Measurements from ENCODE around the gene ADORA1.

ADORA1 gene

DNA sequence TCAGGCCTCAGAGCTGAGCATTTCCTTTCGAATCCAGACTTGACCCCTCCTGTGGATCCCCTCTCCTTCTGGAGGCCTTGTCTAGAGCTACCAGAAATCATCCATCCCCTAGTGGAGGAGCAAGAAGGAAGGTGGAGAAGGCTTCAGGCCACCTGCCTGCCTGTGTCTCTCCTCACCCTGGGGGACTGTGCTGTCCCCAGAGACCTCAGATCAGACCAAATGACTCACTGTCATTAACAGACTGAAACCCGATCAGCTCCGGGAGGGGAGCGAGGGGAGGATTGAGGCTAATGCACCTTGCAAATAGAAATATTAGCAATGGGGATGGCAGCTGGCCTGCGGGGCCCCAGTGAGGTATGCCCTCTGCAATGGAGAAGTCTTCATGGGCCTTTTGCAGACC is 46.0 kb downstream of the ADORA1 start:
- H3K9me3 ChIP-seq (ENCODE audit: insufficient read depth, low read length, severe bottlenecking): no peaks in the 10 kb centered on the region
- H3K79me2 ChIP-seq (ENCODE audit: insufficient read depth, low read length): no peaks in the 10 kb centered on the region
- DNase-seq (no peak), ATAC-seq (ENCODE audit: insufficient read depth, low read depth) (no peak)
- H3K4me2 ChIP-seq (ENCODE audit: insufficient read depth, low read length): no peak overlapping the region
- H3K9ac ChIP-seq (ENCODE audit: low read depth, low read length): no peak overlapping the region
- no peak overlapping the region for H3K27ac ChIP-seq (ENCODE audit: low read length)
- no peak overlapping the region for H2AFZ ChIP-seq (ENCODE audit: low read depth, low read length)
- no peaks in the 10 kb centered on the region for H3K36me3 ChIP-seq (ENCODE audit: insufficient read depth, low read length)
- no peak for TF ChIP-seq CTCF (IDR thresholded peaks at IDR 0.05; ENCODE audit: borderline replicate concordance, extremely low read depth, low read length, poor library complexity, severe bottlenecking)
- TF ChIP-seq EZH2 (IDR thresholded peaks at IDR 0.05; ENCODE audit: borderline replicate concordance, low read depth, low read length, severe bottlenecking): no peak
- H3K27me3 ChIP-seq (ENCODE audit: insufficient read depth, low read length, poor library complexity): peaks cover 17% of the 10 kb centered on the region
- H3K4me1 ChIP-seq (ENCODE audit: insufficient read depth, low read length): no peaks in the 10 kb centered on the region
- peaks cover 6% of the 10 kb centered on the region for H4K20me1 ChIP-seq (ENCODE audit: insufficient read depth, low read length)
- no peak overlapping the region for H3K4me3 ChIP-seq (ENCODE audit: low read depth in 1 of 2, low read length in 2 of 2)

- Histone ChIP-seq H3K9ac (ENCODE audit: low read depth, low read length) (no peak overlapping the region), H3K36me3 (ENCODE audit: insufficient read depth, low read length) (no peaks in the 10 kb centered on the region), H2AFZ (ENCODE audit: low read depth, low read length) (no peak overlapping the region), H3K27me3 (ENCODE audit: insufficient read depth, low read length, poor library complexity) (peaks cover 21% of the 10 kb centered on the region), H3K9me3 (ENCODE audit: insufficient read depth, low read length, severe bottlenecking) (no peaks in the 10 kb centered on the region), H3K4me1 (ENCODE audit: insufficient read depth, low read length) (no peaks in the 10 kb centered on the region), H3K27ac (ENCODE audit: low read length) (no peak overlapping the region), H3K4me3 (ENCODE audit: low read depth in 1 of 2, low read length in 2 of 2) (no peak overlapping the region), H3K79me2 (ENCODE audit: insufficient read depth, low read length) (no peaks in the 10 kb centered on the region), H4K20me1 (ENCODE audit: insufficient read depth, low read length) (peaks cover 6% of the 10 kb centered on the region), H3K4me2 (ENCODE audit: insufficient read depth, low read length) (no peak overlapping the region)
- TF ChIP-seq EZH2 (IDR thresholded peaks at IDR 0.05; ENCODE audit: borderline replicate concordance, low read depth, low read length, severe bottlenecking): no peak
- no peak for TF ChIP-seq CTCF (IDR thresholded peaks at IDR 0.05; ENCODE audit: borderline replicate concordance, extremely low read depth, low read length, poor library complexity, severe bottlenecking)
- DNase-seq: no peak
- ATAC-seq (ENCODE audit: insufficient read depth, low read depth): no peak
Measured at GRCh38 chr1:203174324-203174985, 46.9 kb downstream of the ADORA1 start.

- H3K36me3 ChIP-seq (ENCODE audit: insufficient read depth, low read length): no peaks in the 10 kb centered on the region
- H3K9ac ChIP-seq (ENCODE audit: low read depth, low read length): no peak within 1 kb of the TSS
- no peaks in the 10 kb centered on the region for H3K4me1 ChIP-seq (ENCODE audit: insufficient read depth, low read length)
- H3K9me3 ChIP-seq (ENCODE audit: insufficient read depth, low read length, severe bottlenecking): no peaks in the 10 kb centered on the region
- peaks cover 21% of the 10 kb centered on the region for H3K27me3 ChIP-seq (ENCODE audit: insufficient read depth, low read length, poor library complexity)
- H3K79me2 ChIP-seq (ENCODE audit: insufficient read depth, low read length): no peaks in the 10 kb centered on the region
- no peak within 1 kb of the TSS for H3K27ac ChIP-seq (ENCODE audit: low read length)
- DNase-seq: no peak
- H4K20me1 ChIP-seq (ENCODE audit: insufficient read depth, low read length): peaks cover 6% of the 10 kb centered on the region
- H3K4me3 ChIP-seq (ENCODE audit: low read depth in 1 of 2, low read length in 2 of 2): no peak within 1 kb of the TSS
- ATAC-seq (ENCODE audit: insufficient read depth, low read depth): no peak
- H3K4me2 ChIP-seq (ENCODE audit: insufficient read depth, low read length): no peak within 1 kb of the TSS
- no peak for TF ChIP-seq EZH2 (IDR thresholded peaks at IDR 0.05; ENCODE audit: borderline replicate concordance, low read depth, low read length, severe bottlenecking)
- TF ChIP-seq CTCF (IDR thresholded peaks at IDR 0.05; ENCODE audit: borderline replicate concordance, extremely low read depth, low read length, poor library complexity, severe bottlenecking): no peak
- no peak within 1 kb of the TSS for H2AFZ ChIP-seq (ENCODE audit: low read depth, low read length)
Measured at GRCh38 chr1:203175237-203175826, 47.8 kb downstream of the ADORA1 start, which contains the start of gene MYBPH. Gene MYBPH, minus strand, starts transcription at chr1:203175826. Its CDS starts 71 bp downstream, at chr1:203175755.
